HEK293T (cell line): ENCODE results near the gene MYL7.

Experiments
- CTCF ChIA-PET: fragments of 350-600 bp; formaldehyde crosslinking; extraction: SDS; loops from one replicate; lab custom pipeline; 2021; ENCODE audit warnings: antibody characterized with exemption, inconsistent platforms; lab: Yijun Ruan, JAX
- POLR2A ChIA-PET: fragments of 350-600 bp; formaldehyde crosslinking; extraction: SDS; loops from one replicate; lab custom pipeline; 2020; ENCODE audit warnings: antibody characterized with exemption, inconsistent platforms; lab: Yijun Ruan, JAX
- DNase-seq: peaks from one replicate; pipeline ENCODE4 v3.0.0; 2012; ENCODE audit warnings: mixed read lengths; ENCODE audit errors: extremely low spot score
- ARNT ChIP-seq: fragments of 450-650 bp; IDR thresholded peaks from 2 replicates; pipeline ENCODE4 v1.6.1; 2017; ENCODE audit warnings: mild to moderate bottlenecking
- BHLHE40 ChIP-seq: fragments of 450-650 bp; IDR thresholded peaks from 2 replicates; pipeline ENCODE4 v1.6.1; 2016; ENCODE audit warnings: mild to moderate bottlenecking, moderate library complexity, borderline replicate concordance
- CTBP1 ChIP-seq: fragments of 450-650 bp; IDR thresholded peaks from 2 replicates; pipeline ENCODE4 v1.6.1; 2016; ENCODE audit warnings: borderline replicate concordance
- ELF4 ChIP-seq: fragments of 450-650 bp; IDR thresholded peaks from 2 replicates; pipeline ENCODE4 v1.6.1; 2017; ENCODE audit warnings: antibody characterized with exemption
- FOXA1 ChIP-seq: fragments of 450-650 bp; IDR thresholded peaks from 2 replicates; pipeline ENCODE4 v1.6.1; 2016; ENCODE audit warnings: mild to moderate bottlenecking
- FOXK2 ChIP-seq: fragments of 450-650 bp; IDR thresholded peaks from 2 replicates; pipeline ENCODE4 v1.6.1; 2016; ENCODE audit warnings: mild to moderate bottlenecking
- FOXM1 ChIP-seq: fragments of 450-650 bp; IDR thresholded peaks from 2 replicates; pipeline ENCODE4 v1.6.1; 2017; ENCODE audit warnings: mild to moderate bottlenecking, borderline replicate concordance
- HDGF ChIP-seq: fragments of 450-650 bp; IDR thresholded peaks from 2 replicates; pipeline ENCODE4 v1.6.1; 2017; ENCODE audit warnings: antibody characterized with exemption, borderline replicate concordance
- L3MBTL2 ChIP-seq: fragments of 450-650 bp; conservative IDR thresholded peaks from 2 replicates; pipeline ENCODE4 v1.6.1; 2016; ENCODE audit warnings: mild to moderate bottlenecking
- LEF1 ChIP-seq: fragments of 450-650 bp; IDR thresholded peaks from 2 replicates; pipeline ENCODE4 v1.6.1; 2017; ENCODE audit warnings: mild to moderate bottlenecking, borderline replicate concordance
- NFRKB ChIP-seq: fragments of 450-650 bp; IDR thresholded peaks from 2 replicates; pipeline ENCODE4 v1.6.1; 2016; ENCODE audit warnings: mild to moderate bottlenecking, moderate library complexity
- PKNOX1 ChIP-seq: fragments of 450-650 bp; IDR thresholded peaks from 2 replicates; pipeline ENCODE4 v1.6.1; 2016
- SP1 ChIP-seq: fragments of 450-650 bp; IDR thresholded peaks from 2 replicates; pipeline ENCODE4 v1.6.1; 2017
- SUZ12 ChIP-seq: fragments of 450-650 bp; IDR thresholded peaks from 2 replicates; pipeline ENCODE4 v1.6.1; 2016; ENCODE audit warnings: mild to moderate bottlenecking
- TARDBP ChIP-seq: fragments of 450-650 bp; IDR thresholded peaks from 2 replicates; pipeline ENCODE4 v1.6.1; 2016
- ZNF384 ChIP-seq: fragments of 450-650 bp; IDR thresholded peaks from 2 replicates; pipeline ENCODE4 v1.6.1; 2016

MYL7 gene

DNA sequence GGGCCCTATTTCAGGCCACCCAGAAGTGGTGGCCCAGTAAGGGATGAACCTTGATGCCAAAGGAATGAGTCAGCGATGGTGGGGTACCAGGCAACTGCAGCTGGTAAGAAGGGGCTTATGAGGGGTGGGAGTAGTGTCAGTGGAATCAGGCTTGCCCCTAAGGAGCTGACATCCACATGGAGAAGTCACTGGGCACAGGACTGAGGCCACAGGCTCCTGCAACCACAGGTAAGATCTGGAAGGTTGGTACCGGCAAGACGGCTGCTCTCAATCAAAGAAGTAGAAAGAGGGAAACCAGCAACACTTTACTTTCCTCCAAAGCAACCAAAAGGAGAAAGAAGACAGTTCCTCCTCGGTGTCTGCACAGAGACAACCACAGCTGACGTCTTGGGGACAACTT, 45.6 kb upstream of the MYL7 start:
- CTCF ChIA-PET: interaction anchor here (0.7 kb wide), 1 partner anchor 114 kb away, joined by 3 read pairs; no protein-coding TSS in a partner anchor
- DNase-seq: no peak
- POLR2A ChIA-PET: no interaction called here
- TF ChIP-seq BHLHE40 (no peak), ZNF384 (no peak), PKNOX1 (no peak), L3MBTL2 (no peak)

DNA sequence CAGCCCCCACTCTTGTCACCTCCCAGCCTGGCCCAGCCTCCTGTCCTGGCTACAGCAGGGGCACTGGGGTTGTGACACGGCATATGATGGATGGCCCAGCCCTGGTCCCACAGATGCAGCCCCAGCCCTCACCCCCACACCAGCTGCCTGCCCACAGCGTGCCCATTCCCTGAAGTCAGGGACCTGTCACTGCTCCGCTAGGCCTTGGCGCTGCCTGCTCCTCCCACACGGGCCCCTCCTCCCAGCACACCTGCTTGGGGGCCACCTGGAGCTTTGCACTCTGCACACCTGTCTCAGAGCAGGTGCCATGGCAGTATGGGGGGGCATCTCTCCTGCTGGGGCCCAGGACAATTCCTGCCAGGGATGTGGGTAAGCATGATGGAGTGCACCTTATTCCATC, 44.6 kb upstream of the MYL7 start:
- ChIA-PET POLR2A (no interaction called here), CTCF (no interaction called here)
- no peak for DNase-seq
- TF ChIP-seq ELF4: no peak
- TF ChIP-seq FOXM1: no peak
- TF ChIP-seq ZNF384: no peak
- TF ChIP-seq FOXA1: no peak
- no peak for TF ChIP-seq FOXK2
- TF ChIP-seq SUZ12: no peak
- TF ChIP-seq BHLHE40: no peak
- no peak for TF ChIP-seq CTBP1
- TF ChIP-seq SP1: no peak
- no peak for TF ChIP-seq ARNT
- TF ChIP-seq TARDBP: no peak
- TF ChIP-seq HDGF: no peak
- TF ChIP-seq L3MBTL2: no peak
- no peak for TF ChIP-seq PKNOX1
- TF ChIP-seq NFRKB: no peak
- TF ChIP-seq LEF1: no peak

GRCh38 chr7:44184873-44185446, 43.8 kb upstream of the MYL7 start:
- CTCF ChIA-PET: no interaction called here
- DNase-seq: no peak
- TF ChIP-seq ARNT (no peak), HDGF (no peak), CTBP1 (no peak), TARDBP (no peak), FOXK2 (no peak), FOXA1 (no peak), PKNOX1 (no peak), L3MBTL2 (no peak), ELF4 (no peak), NFRKB (no peak), SP1 (no peak), ZNF384 (no peak), FOXM1 (no peak), BHLHE40 (no peak), LEF1 (no peak), SUZ12 (no peak)
- POLR2A ChIA-PET: no interaction called here

DNA sequence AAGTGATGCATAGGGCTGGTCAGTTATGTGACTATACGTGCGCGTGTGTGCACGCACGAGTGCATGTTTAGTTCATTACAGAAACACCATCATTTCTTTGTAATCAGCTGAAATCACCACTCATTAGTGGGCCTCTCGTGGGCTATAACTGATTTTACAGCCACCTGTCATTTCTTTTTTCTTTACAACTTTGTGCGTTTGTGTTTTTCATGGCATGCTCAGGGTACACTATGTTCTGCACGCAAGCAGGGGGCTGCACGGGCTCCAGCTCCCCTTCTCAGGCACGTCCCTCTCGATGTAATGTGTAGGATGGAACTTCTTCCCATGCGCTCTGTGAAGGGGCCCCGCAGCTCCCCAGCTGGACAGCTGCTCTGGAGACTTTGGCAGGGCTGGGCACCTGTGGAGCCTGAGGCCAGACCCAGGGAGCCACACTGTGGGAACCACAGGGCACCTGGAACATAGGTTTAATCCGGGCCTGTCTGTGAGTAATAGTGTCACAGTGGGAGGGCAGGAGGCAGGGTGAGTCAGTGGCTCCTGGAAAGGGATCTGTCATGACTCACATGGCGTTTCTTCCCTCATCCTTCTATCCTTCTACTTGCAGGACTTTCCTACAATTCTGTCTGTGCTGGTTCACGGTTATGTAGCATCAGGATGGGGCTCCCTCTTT, 43.2 kb upstream of the MYL7 start:
- TF ChIP-seq ELF4 (no peak), NFRKB (no peak), CTBP1 (no peak), SP1 (no peak), LEF1 (no peak), FOXA1 (no peak), TARDBP (no peak), BHLHE40 (no peak)
- ChIA-PET POLR2A (no interaction called here), CTCF (no interaction called here)
- peak; percentile 22 for DNase-seq

DNA sequence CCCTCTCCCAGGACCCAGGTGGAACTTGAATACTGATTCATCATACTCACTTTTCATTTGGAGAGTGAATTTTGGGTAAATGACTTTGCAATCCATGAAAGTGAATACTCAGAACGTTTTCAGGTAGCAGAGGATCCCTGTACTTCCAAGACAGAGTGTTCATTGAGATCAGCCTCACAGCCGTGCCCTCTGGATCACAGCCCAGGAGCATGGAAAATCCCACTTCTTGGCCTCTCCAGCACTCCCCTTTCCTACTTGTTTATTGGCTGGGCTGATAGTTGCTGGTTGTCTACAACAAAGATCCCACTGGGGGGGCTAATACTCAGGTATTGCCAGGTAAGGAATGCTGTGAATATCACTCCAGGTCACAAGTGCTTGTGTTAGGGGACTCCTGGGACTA, 42.3 kb upstream of the MYL7 start:
- TF ChIP-seq CTBP1 (no peak), SP1 (no peak), TARDBP (no peak), L3MBTL2 (no peak), HDGF (no peak), ARNT (no peak), NFRKB (no peak), LEF1 (no peak), FOXK2 (no peak)
- ChIA-PET POLR2A (no interaction called here), CTCF (no interaction called here)
- no peak for DNase-seq

DNA sequence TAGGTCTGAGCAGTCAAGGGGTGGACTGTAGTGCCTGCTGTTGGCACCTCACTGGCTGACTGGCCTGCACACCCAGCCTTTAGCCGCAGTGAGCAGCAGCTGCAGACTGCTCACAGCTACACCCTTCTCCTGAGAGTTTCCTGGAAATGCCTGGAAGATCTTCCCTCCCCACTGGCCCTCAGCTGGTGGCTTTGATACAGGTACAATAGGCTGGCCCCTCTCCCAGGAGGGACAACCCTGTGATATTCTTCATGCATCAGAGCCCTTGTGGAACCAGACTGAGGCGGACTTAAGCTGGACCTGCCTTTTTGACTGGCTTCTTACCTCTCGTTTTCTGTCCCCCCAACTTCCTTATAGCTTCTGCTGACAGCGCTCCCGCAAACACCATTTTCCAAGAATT, 41.7 kb upstream of the MYL7 start:
- DNase-seq: no peak
- TF ChIP-seq FOXK2: no peak
- no peak for TF ChIP-seq FOXA1
- no peak for TF ChIP-seq HDGF
- TF ChIP-seq ARNT: no peak
- ChIA-PET POLR2A (no interaction called here), CTCF (no interaction called here)
